ENCODE data around the gene CDC42BPB.

Gene CDC42BPB

DNA sequence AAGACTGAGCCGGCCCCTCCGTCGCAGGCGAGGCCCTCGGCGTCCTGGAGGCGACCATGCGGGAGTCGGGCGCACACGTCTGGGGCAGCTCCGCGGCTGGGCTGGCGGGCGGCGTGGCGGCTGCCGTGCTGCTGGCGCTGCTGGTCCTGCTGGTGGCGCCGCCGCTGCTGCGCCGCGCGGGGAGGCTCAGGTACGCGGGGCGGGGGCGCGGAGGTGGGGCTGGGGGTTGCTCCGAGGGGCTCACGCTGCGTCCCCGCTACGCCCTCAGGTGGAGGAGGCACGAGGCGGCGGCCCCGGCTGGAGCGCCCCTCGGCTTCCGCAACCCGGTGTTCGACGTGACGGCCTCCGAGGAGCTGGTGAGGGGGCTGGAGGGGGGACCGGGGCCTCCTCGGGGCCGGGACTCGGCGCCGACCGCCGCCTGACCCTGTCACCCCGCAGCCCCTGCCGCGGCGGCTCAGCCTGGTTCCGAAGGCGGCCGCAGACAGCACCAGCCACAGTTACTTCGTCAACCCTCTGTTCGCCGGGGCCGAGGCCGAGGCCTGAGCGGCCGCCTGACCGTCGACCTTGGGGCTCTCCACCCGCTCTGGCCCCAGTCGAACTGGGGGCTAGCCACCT is 127.1 kb downstream of the CDC42BPB start:
- ATAC-seq (ENCODE audit: insufficient read depth, low read depth) (no peak), DNase-seq (no peak)
- no peaks in the 10 kb centered on the region for H3K9me3 ChIP-seq (ENCODE audit: insufficient read depth, low read length, severe bottlenecking)
- no peaks in the 10 kb centered on the region for H4K20me1 ChIP-seq (ENCODE audit: insufficient read depth, low read length)
- H3K4me1 ChIP-seq (ENCODE audit: insufficient read depth, low read length), result peaks cover 16% of the 10 kb centered on the region
- no peaks in the 10 kb centered on the region for H3K27me3 ChIP-seq (ENCODE audit: insufficient read depth, low read length, poor library complexity)
- H3K27ac ChIP-seq (ENCODE audit: low read length), result no peak overlapping the region
- no peak overlapping the region for H2AFZ ChIP-seq (ENCODE audit: low read depth, low read length)
- H3K79me2 ChIP-seq (ENCODE audit: insufficient read depth, low read length), result no peaks in the 10 kb centered on the region
- H3K4me2 ChIP-seq (ENCODE audit: insufficient read depth, low read length), result no peak overlapping the region
- H3K9ac ChIP-seq (ENCODE audit: low read depth, low read length), result no peak overlapping the region
- TF ChIP-seq, protein P1, sequence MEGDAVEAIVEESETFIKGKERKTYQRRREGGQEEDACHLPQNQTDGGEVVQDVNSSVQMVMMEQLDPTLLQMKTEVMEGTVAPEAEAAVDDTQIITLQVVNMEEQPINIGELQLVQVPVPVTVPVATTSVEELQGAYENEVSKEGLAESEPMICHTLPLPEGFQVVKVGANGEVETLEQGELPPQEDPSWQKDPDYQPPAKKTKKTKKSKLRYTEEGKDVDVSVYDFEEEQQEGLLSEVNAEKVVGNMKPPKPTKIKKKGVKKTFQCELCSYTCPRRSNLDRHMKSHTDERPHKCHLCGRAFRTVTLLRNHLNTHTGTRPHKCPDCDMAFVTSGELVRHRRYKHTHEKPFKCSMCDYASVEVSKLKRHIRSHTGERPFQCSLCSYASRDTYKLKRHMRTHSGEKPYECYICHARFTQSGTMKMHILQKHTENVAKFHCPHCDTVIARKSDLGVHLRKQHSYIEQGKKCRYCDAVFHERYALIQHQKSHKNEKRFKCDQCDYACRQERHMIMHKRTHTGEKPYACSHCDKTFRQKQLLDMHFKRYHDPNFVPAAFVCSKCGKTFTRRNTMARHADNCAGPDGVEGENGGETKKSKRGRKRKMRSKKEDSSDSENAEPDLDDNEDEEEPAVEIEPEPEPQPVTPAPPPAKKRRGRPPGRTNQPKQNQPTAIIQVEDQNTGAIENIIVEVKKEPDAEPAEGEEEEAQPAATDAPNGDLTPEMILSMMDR (IDR thresholded peaks at IDR 0.05; ENCODE audit: borderline replicate concordance, extremely low read depth, low read length, poor library complexity, severe bottlenecking), result no peak
- TF ChIP-seq EZH2 (IDR thresholded peaks at IDR 0.05; ENCODE audit: borderline replicate concordance, low read depth, low read length, severe bottlenecking), result no peak
- H3K4me3 ChIP-seq (ENCODE audit: low read depth in 1 of 2, low read length in 2 of 2), result no peak overlapping the region
- H3K36me3 ChIP-seq (ENCODE audit: insufficient read depth, low read length), result no peaks in the 10 kb centered on the region

- Histone ChIP-seq H3K79me2 (ENCODE audit: insufficient read depth, low read length) (no peaks in the 10 kb centered on the region), H3K4me1 (ENCODE audit: insufficient read depth, low read length) (peaks cover 16% of the 10 kb centered on the region), H2AFZ (ENCODE audit: low read depth, low read length) (peak overlapping the region; percentile 82), H3K4me2 (ENCODE audit: insufficient read depth, low read length) (peak overlapping the region; percentile 79), H4K20me1 (ENCODE audit: insufficient read depth, low read length) (no peaks in the 10 kb centered on the region), H3K36me3 (ENCODE audit: insufficient read depth, low read length) (no peaks in the 10 kb centered on the region), H3K27me3 (ENCODE audit: insufficient read depth, low read length, poor library complexity) (no peaks in the 10 kb centered on the region), H3K9me3 (ENCODE audit: insufficient read depth, low read length, severe bottlenecking) (no peaks in the 10 kb centered on the region), H3K27ac (ENCODE audit: low read length) (no peak overlapping the region), H3K9ac (ENCODE audit: low read depth, low read length) (peak overlapping the region; percentile 40; the same call in 1 of the 2 replicates), H3K4me3 (ENCODE audit: low read depth in 1 of 2, low read length in 2 of 2) (peak overlapping the region in 1 of 2 experiments; percentile 56; a peak in 2 of 4 replicates)
- DNase-seq, result no peak
- no peak for TF ChIP-seq EZH2 (IDR thresholded peaks at IDR 0.05; ENCODE audit: borderline replicate concordance, low read depth, low read length, severe bottlenecking)
- ATAC-seq (ENCODE audit: insufficient read depth, low read depth), result no peak
These were observed 127.9 kb downstream of the CDC42BPB start for GRCh38 chr14:102929241-102930137.

DNA sequence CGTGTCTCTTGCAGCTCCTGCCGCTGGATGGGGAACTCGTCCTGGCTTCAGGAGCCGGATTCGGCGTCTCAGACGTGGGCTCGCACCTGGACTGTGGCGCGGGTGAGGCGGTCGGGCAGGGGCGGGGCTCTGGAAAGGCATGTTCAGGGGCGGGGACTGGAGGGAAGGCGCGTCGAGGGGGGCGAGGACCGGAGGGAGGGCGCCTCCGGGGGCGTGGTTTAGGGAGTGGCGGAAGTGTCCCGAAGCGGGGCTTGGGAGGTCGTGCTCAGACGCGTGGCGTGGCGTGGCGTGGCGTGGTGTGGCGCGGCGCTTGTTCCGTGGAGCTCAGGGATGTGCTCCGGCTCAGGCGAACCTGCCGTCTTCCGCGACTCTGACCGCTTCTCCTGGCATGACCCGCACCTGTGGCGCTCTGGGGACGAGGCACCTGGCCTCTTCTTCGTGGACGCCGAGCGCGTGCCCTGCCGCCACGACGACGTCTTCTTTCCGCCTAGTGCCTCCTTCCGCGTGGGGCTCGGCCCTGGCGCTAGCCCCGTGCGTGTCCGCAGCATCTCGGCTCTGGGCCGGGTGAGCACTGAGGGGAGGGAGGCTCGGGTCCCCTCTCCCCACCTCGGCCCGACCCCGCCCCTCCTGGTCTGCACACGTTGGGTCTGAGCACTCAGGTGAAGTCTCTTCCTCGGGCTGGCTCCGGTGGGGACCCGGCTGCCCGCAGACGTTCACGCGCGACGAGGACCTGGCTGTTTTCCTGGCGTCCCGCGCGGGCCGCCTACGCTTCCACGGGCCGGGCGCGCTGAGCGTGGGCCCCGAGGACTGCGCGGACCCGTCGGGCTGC is 128.7 kb downstream of the CDC42BPB start:
- H3K79me2 ChIP-seq (ENCODE audit: insufficient read depth, low read length), result no peaks in the 10 kb centered on the region
- H3K9ac ChIP-seq (ENCODE audit: low read depth, low read length), result peak overlapping the region; percentile 40
- no peaks in the 10 kb centered on the region for H3K9me3 ChIP-seq (ENCODE audit: insufficient read depth, low read length, severe bottlenecking)
- TF ChIP-seq, protein P1 (IDR thresholded peaks at IDR 0.05; ENCODE audit: borderline replicate concordance, extremely low read depth, low read length, poor library complexity, severe bottlenecking), result no peak
- no peak for TF ChIP-seq EZH2 (IDR thresholded peaks at IDR 0.05; ENCODE audit: borderline replicate concordance, low read depth, low read length, severe bottlenecking)
- DNase-seq (peak; percentile 85), ATAC-seq (ENCODE audit: insufficient read depth, low read depth) (peak; percentile 89)
- peak overlapping the region in 1 of 2 experiments; percentile 56; a peak in 2 of 4 replicates for H3K4me3 ChIP-seq (ENCODE audit: low read depth in 1 of 2, low read length in 2 of 2)
- H3K36me3 ChIP-seq (ENCODE audit: insufficient read depth, low read length), result no peaks in the 10 kb centered on the region
- peak overlapping the region; percentile 79 for H3K4me2 ChIP-seq (ENCODE audit: insufficient read depth, low read length)
- H2AFZ ChIP-seq (ENCODE audit: low read depth, low read length), result peak overlapping the region; percentile 82
- no peaks in the 10 kb centered on the region for H4K20me1 ChIP-seq (ENCODE audit: insufficient read depth, low read length)
- no peaks in the 10 kb centered on the region for H3K27me3 ChIP-seq (ENCODE audit: insufficient read depth, low read length, poor library complexity)
- H3K27ac ChIP-seq (ENCODE audit: low read length), result no peak overlapping the region
- H3K4me1 ChIP-seq (ENCODE audit: insufficient read depth, low read length), result peaks cover 16% of the 10 kb centered on the region

Data from DND-41 (cell line).